ENCODE data around the gene C16orf87.
"Not testable (repeated sequence)": the region's sequence is repeated elsewhere in the genome, so short reads cannot be mapped to it uniquely, and the experiment has no call there.

C16orf87 gene

GRCh38 chr16:46797501-46797900 lies 33.5 kb downstream of the C16orf87 start:
- DNase-seq: no peak

- no peak for DNase-seq
Observed at GRCh38 chr16:46796764-46797269, 34.2 kb downstream of the C16orf87 start.

GRCh38 chr16:46793841-46794240 lies 37.1 kb downstream of the C16orf87 start:
- DNase-seq: no peak

GRCh38 chr16:46790599-46791270 lies 40.2 kb downstream of the C16orf87 start:
- no peak for DNase-seq

GRCh38 chr16:46789499-46790414 lies 41.2 kb downstream of the C16orf87 start:
- peak; percentile 30 for DNase-seq

GRCh38 chr16:46788891-46789474 lies 42.0 kb downstream of the C16orf87 start:
- DNase-seq: no peak

GRCh38 chr16:46787909-46788308 lies 43.1 kb downstream of the C16orf87 start:
- no peak for DNase-seq

- DNase-seq: no peak
Observed at GRCh38 chr16:46785076-46785845, 45.7 kb downstream of the C16orf87 start.

- DNase-seq: not testable (repeated sequence)
Observed at GRCh38 chr16:46784569-46784968, 46.4 kb downstream of the C16orf87 start.

GRCh38 chr16:46783800-46784199 lies 47.2 kb downstream of the C16orf87 start:
- no peak for DNase-seq

GRCh38 chr16:46782320-46782719 lies 48.7 kb downstream of the C16orf87 start:
- DNase-seq: no peak

GRCh38 chr16:46777804-46778203 lies 53.2 kb downstream of the C16orf87 start:
- DNase-seq: no peak

GRCh38 chr16:46775214-46775613 lies 55.8 kb downstream of the C16orf87 start:
- DNase-seq: no peak

- DNase-seq: no peak
Observed at GRCh38 chr16:46774743-46775177, 56.2 kb downstream of the C16orf87 start.

GRCh38 chr16:46772463-46772862 lies 58.5 kb downstream of the C16orf87 start:
- no peak for DNase-seq

GRCh38 chr16:46768809-46769208 lies 62.2 kb downstream of the C16orf87 start:
- no peak for DNase-seq

- DNase-seq: no peak
Observed at GRCh38 chr16:46765050-46765449, 65.9 kb downstream of the C16orf87 start.

- DNase-seq: no peak
Observed at GRCh38 chr16:46763147-46763546, 67.8 kb downstream of the C16orf87 start.

- no peak for DNase-seq
Observed at GRCh38 chr16:46762583-46762982, 68.4 kb downstream of the C16orf87 start.

- DNase-seq: no peak
Observed at GRCh38 chr16:46759309-46759708, 71.7 kb downstream of the C16orf87 start.

- DNase-seq: no peak
Observed at GRCh38 chr16:46757339-46758050, 73.5 kb downstream of the C16orf87 start.

- DNase-seq: no peak
Observed at GRCh38 chr16:46756772-46757171, 74.2 kb downstream of the C16orf87 start.
